VCaP (cell line): ENCODE data around the gene FIGLA.

Experiments used
- H3K27ac ChIP-seq: fragments of 450-650 bp; 2 replicates; pipeline ENCODE4 v1.5.1; 2017
- TF ChIP-seq, protein P1 (sequence below): fragments of 450-650 bp; conservative IDR thresholded peaks from 2 replicates; pipeline ENCODE4 v1.5.1; 2017; ENCODE audit warnings: mild to moderate bottlenecking, moderate library complexity

The FIGLA gene

DNA sequence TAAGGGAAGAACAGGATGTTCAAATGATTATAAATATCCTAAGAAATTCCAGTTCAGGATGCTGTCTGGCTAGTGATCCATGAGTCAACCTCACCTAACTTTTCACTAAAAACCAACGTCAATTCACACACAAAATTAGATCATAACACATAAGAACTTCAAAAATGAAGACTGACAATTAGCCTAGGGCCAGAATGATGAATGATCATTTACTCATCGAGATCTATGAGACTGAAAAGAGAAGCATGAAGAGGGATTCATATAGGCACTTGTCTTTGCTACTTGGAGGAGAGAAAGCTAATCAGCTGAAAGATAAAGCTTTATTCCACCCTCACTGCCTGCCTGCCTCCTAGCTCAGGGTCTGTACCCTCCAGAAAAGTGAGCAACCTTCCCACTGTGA is 52.3 kb downstream of the FIGLA start:
- H3K27ac ChIP-seq, result peak overlapping the region; percentile 34; the same call in 1 of the 2 replicates
- TF ChIP-seq, protein P1, sequence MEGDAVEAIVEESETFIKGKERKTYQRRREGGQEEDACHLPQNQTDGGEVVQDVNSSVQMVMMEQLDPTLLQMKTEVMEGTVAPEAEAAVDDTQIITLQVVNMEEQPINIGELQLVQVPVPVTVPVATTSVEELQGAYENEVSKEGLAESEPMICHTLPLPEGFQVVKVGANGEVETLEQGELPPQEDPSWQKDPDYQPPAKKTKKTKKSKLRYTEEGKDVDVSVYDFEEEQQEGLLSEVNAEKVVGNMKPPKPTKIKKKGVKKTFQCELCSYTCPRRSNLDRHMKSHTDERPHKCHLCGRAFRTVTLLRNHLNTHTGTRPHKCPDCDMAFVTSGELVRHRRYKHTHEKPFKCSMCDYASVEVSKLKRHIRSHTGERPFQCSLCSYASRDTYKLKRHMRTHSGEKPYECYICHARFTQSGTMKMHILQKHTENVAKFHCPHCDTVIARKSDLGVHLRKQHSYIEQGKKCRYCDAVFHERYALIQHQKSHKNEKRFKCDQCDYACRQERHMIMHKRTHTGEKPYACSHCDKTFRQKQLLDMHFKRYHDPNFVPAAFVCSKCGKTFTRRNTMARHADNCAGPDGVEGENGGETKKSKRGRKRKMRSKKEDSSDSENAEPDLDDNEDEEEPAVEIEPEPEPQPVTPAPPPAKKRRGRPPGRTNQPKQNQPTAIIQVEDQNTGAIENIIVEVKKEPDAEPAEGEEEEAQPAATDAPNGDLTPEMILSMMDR, result no peak

DNA sequence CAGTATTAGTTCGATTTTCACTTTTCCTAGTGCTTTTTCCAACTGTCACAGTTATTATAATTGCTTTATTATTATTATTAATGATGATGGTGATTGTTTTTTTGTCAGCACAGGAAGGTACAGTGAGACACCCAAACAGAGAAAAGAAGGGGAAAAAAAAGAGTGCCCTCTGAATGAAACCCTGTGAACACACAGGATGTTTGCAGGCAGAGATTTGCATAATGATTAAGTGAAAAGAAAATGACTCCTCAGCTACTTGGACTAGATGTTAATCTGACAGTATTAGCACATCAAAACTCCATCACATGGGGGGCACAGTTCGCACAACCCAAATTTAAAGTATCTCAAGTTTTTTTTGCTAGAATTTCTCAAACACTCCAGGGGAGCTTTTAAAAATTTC is 55.4 kb downstream of the FIGLA start:
- TF ChIP-seq, protein P1, result no peak
- no peak overlapping the region for H3K27ac ChIP-seq

DNA sequence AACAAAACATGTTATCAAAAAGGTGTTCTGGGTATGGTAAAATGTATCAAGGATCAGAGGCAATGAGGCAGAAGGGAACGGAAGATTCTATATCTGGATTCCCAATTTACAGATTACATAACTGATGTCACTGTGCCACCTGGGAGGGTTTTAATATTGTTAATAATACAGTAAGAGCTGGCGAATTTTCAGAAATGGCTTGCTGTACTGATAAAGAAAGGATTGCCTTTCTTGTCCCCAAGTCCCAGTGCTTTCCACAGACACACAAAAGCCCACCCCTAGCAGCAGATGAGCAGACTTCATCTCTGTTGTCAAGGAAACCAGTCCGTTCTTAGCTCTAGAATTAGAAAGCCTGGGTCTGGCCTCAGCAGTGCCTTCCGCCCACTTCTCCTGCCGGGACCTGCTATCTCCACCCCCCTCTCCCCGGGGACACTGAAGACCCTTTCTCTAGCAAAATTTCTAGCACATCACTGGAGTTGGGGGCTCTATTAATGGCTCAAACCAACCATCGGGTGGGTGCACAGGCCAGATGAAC is 56.7 kb downstream of the FIGLA start:
- TF ChIP-seq, protein P1, result no peak
- H3K27ac ChIP-seq, result no peak overlapping the region

DNA sequence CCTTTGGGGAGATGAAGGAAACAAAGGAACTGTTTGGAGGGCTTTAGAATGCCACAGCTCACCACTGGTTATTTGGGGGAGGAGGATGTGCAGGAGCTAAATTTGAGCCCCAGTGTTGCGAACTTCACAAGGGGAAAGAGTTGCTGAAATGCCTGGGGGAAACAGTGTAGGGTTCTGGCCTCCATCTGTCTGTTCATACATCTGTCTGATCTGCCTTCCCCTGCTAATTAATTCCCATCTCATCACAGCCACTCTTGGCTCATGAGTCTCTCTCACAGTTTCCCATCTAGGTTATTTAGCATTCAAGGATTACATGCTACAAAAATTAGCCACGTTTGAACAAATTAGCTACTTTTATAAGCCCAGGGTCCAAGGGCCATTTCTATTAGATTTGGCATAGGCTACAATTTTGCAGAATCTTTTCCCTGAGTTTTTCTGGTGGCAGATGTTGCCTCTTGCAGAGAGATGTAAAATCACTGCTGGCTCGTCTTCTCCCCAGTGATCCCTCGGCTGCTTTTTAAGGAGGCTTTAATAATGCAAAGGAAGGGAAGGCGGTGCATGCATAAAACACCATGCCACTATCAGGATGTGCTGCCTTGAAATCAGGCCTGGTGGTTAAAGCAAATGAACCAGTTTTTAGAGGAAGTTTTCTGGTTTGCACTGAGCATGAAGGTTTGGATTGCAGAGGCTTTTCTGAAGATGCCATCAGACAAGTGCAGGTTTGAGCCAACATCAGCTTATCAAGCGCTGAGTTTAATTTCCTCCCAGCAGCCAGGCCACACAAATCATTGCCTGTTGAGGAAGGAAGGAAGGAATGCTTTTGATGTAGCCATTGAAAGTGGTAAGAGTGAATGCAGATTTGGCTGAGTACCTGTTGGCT is 57.4 kb downstream of the FIGLA start:
- H3K27ac ChIP-seq, result no peak overlapping the region
- TF ChIP-seq, protein P1, result no peak

DNA sequence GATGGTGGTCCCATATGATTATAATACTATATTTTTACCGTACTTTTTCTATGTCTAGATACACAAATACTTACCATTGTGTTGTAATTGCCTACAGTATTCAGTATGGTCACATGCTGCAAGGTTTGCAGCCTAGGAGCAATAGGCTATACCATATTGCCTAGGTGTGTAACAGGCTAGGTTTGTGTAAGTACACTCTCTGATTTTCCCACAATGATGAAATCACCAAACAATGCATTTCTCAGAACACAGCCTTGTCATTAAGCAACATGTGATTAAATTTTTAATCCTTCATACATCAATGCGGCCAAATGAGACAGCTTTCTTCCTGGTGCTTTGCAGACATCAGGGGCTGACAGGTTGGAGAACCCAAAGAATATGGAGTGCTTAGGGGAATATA is 59.7 kb downstream of the FIGLA start:
- H3K27ac ChIP-seq, result no peak overlapping the region
- TF ChIP-seq, protein P1, result no peak

DNA sequence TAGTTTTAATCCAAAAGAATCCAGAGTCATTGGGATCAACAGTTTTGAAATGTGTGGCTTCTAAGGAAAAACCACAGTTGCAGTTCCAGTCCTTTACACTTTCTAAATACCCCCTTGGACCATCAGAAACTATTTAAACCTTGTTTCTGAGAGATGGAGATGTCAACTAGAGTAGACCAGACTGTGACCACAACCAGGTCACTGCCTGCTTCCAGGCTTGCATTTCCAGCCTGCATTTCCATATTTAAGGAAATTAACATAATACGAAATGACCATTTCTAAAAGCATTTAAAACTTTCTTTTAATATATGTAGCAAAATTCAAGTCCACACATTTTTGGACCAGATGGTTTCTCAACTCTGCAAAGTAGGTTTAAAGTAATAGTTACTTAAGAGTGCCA is 60.8 kb downstream of the FIGLA start:
- H3K27ac ChIP-seq, result no peak overlapping the region
- TF ChIP-seq, protein P1, result no peak

DNA sequence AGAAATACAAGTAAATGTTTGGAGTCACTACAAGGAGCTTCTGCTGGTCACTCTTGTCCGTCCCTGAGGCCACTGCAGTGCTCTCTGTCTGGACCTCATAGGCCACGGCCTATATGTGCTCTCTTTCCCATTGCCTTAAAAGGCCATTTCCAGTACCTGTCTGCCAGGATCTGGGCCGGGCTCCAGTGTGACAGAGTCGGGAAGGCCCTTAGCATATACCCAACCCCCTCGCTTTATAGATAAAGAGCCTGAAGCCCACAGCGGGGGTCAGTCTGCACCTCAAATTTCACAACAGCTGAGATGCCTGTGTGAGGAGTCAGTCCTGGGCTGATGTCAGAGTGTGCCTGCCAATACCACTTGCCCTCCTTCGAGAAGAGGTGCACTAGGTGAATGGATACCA is 62.3 kb downstream of the FIGLA start:
- no peak overlapping the region for H3K27ac ChIP-seq
- TF ChIP-seq, protein P1, result no peak
